PC-9 (cell line): Measurements from ENCODE around the gene ZNF654. TPM values are rescaled to one million over a fixed set of nuclear protein-coding genes. Genes with fewer than 3 reads are reported as not detected.
A peak's percentile ranks its signal among the peaks of the same experiment; 100 is the strongest.
"Not testable (repeated sequence)": the region's sequence is repeated elsewhere in the genome, so short reads cannot be mapped to it uniquely, and the experiment has no call there.

Source experiments
- Bru-seq: library from RNA; stranded (reverse); fragments of 400-500 nt; gene quantifications from one replicate; lab custom pipeline; 2021; lab: Mats Ljungman, UMichigan
- BruChase-seq, 2 experiments: library from RNA; stranded (reverse); fragments of 400-500 nt; gene quantifications; one replicate each; lab custom pipeline; 2021; lab: Mats Ljungman, UMichigan
- BruUV-seq: library from RNA; stranded (reverse); fragments of 400-500 nt; replicated peaks from 2 replicates; lab custom pipeline; 2021; lab: Mats Ljungman, UMichigan
- CTCF ChIA-PET: fragments of 300-600 bp; sonication (Branson Sonifier 250); formaldehyde crosslinking; loops from one replicate; lab custom pipeline; 2022; ENCODE audit warnings: antibody characterized with exemption; lab: Charles Lee
- POLR2A ChIA-PET: fragments of 300-600 bp; sonication (Branson Sonifier 250); formaldehyde crosslinking; loops from one replicate; lab custom pipeline; 2022; ENCODE audit warnings: antibody characterized with exemption; ENCODE audit not compliant: unreplicated experiment; lab: Charles Lee
- DNase-seq, 2 experiments: peaks; one replicate each; pipeline versions ENCODE4 v3.0.0 to v3.0.0-alpha.2; 2015 to 2022; ENCODE audit warnings: mixed read lengths in 1 of 2
- H2AFZ ChIP-seq: fragments of 200-600 bp; sonication (generic); 2 replicates; pipeline ENCODE4 v1.8.1; 2017; ENCODE audit warnings: antibody characterized with exemption
- H3F3A ChIP-seq: fragments of 200-600 bp; sonication (generic); 2 replicates; pipeline ENCODE4 v1.8.1; 2017; ENCODE audit warnings: antibody characterized with exemption, mild to moderate bottlenecking, low read depth; ENCODE audit not compliant: insufficient read depth
- H3K27ac ChIP-seq: fragments of 200-600 bp; sonication (generic); 2 replicates; pipeline ENCODE4 v1.6.1; 2016; ENCODE audit warnings: mixed run types
- H3K27me3 ChIP-seq: fragments of 200-600 bp; sonication (generic); 2 replicates; pipeline ENCODE4 v1.6.1; 2016; ENCODE audit warnings: low read depth, mixed run types; ENCODE audit not compliant: insufficient read depth
- H3K36me3 ChIP-seq: fragments of 200-600 bp; sonication (generic); 2 replicates; pipeline ENCODE4 v1.6.1; 2016; ENCODE audit warnings: low read depth, mixed run types
- H3K4me1 ChIP-seq: fragments of 200-600 bp; sonication (generic); replicated peaks from 2 replicates; pipeline ENCODE4 v1.6.1; 2016; ENCODE audit warnings: mixed run types; ENCODE audit not compliant: insufficient read depth
- H3K4me2 ChIP-seq: fragments of 200-600 bp; sonication (generic); 2 replicates; pipeline ENCODE4 v1.6.1; 2017; ENCODE audit warnings: mixed run types
- H3K4me3 ChIP-seq: fragments of 200-600 bp; sonication (generic); 2 replicates; pipeline ENCODE4 v1.6.1; 2016; ENCODE audit warnings: mixed run types
- H3K79me2 ChIP-seq: fragments of 200-600 bp; sonication (generic); 2 replicates; pipeline ENCODE4 v1.6.1; 2017; ENCODE audit warnings: low read depth, mixed run types
- H3K9me2 ChIP-seq: fragments of 200-600 bp; sonication (generic); 2 replicates; pipeline ENCODE4 v1.8.1; 2017; ENCODE audit warnings: mild to moderate bottlenecking; ENCODE audit not compliant: insufficient read depth
- H3K9me3 ChIP-seq: fragments of 200-600 bp; sonication (generic); 2 replicates; pipeline ENCODE4 v1.8.1; 2016; ENCODE audit warnings: low read depth; ENCODE audit not compliant: insufficient read depth
- H4K20me1 ChIP-seq: fragments of 200-600 bp; sonication (generic); 2 replicates; pipeline ENCODE4 v1.8.1; 2017; ENCODE audit not compliant: insufficient read depth
- CTCF ChIP-seq: fragments of 200-600 bp; sonication (generic); conservative IDR thresholded peaks from 2 replicates; pipeline ENCODE4 v1.6.1; 2017; ENCODE audit warnings: mixed run types, antibody characterized with exemption, mild to moderate bottlenecking, moderate library complexity
- EZH2 ChIP-seq: fragments of 200-600 bp; sonication (generic); IDR thresholded peaks from 2 replicates; pipeline ENCODE4 v1.8.0; 2017; ENCODE audit warnings: antibody characterized with exemption, low read depth
- intact Hi-C: fragments of 100-400 bp; cut with micrococcal nuclease; formaldehyde crosslinking; loops from one replicate; pipeline ENCODE4 v1.10.0; 2022; ENCODE audit not compliant: unreplicated experiment
- long read RNA-seq: library from polyadenylated mRNA; stranded (forward); transcript quantifications from one replicate; pipeline ENCODE4 v2.0.0, GENCODE V29; 2022
- total RNA-seq: library from RNA; stranded (reverse); gene quantifications from 2 replicates; pipeline ENCODE4 v1.2.3, GENCODE V29; 2021

The ZNF654 gene
- total RNA-seq (7.2 and 9.6 TPM in 2 replicates), Bru-seq, nascent RNA (percentile 80 among the genes with signal in this experiment), BruChase-seq, experiment 1, labeled RNA remaining after a 2-hour chase (percentile 73 among the genes with signal in this experiment), BruChase-seq, experiment 2, labeled RNA remaining after a 6-hour chase (percentile 53 among the genes with signal in this experiment)
- long read RNA-seq, full-length matches to known transcripts, result 7 of 23 reads
- long read RNA-seq, partial matches to known transcripts, result 0 of 23 reads
- long read RNA-seq, other reads (novel, unspliced or antisense), result 16 of 23 reads

GRCh38 chr3:88058581-88059379 is at the start of gene ZNF654, which contains the start of gene CGGBP1:
Gene ZNF654, plus strand, starts transcription at chr3:88059255. Its CDS starts 65 bp downstream, at chr3:88059320.
Gene CGGBP1, minus strand, starts transcription at chr3:88059005. Its CDS starts 3,029 bp downstream, at chr3:88055976.
- no peaks in the 10 kb centered on the region for H3K9me2 ChIP-seq
- DNase-seq, result peak; percentile 96 to 98
- H4K20me1 ChIP-seq, result peaks cover 13% of the 10 kb centered on the region; the same call in 1 of the 2 replicates
- H3K27me3 ChIP-seq, result no peaks in the 10 kb centered on the region
- no TSS peak for BruUV-seq
- H2AFZ ChIP-seq, result peak within 1 kb of the TSS; percentile 89
- H3K9me3 ChIP-seq, result no peaks in the 10 kb centered on the region
- no peaks in the 10 kb centered on the region for H3F3A ChIP-seq
- H3K4me3 ChIP-seq, result peak within 1 kb of the TSS; percentile 89
- intact Hi-C loops, result loop anchor here (2.0 to 5.0 kb wide), 2 partner anchors 54 to 90 kb away; partner anchors contain the start of gene C3orf38
- peaks cover 30% of the 10 kb centered on the region for H3K4me1 ChIP-seq
- TF ChIP-seq CTCF, result no peak
- no peak for TF ChIP-seq EZH2
- H3K4me2 ChIP-seq, result peak within 1 kb of the TSS; percentile 97
- H3K27ac ChIP-seq, result peak within 1 kb of the TSS; percentile 60
- ChIA-PET CTCF (no interaction called here), POLR2A (interaction anchor here (0.5 to 0.7 kb wide), 4 partner anchors 11 to 1151 kb away, joined by 3 to 7 read pairs (median 3); no protein-coding TSS in a partner anchor)
- H3K36me3 ChIP-seq, result peaks cover 13% of the 10 kb centered on the region
- H3K79me2 ChIP-seq, result peaks cover 67% of the 10 kb centered on the region

- POLR2A ChIA-PET, result no interaction called here
- CTCF ChIA-PET, result interaction anchor here (0.6 to 0.7 kb wide), 2 partner anchors 9 to 1235 kb away, joined by 3 to 9 read pairs; no protein-coding TSS in a partner anchor
- H3K9me3 ChIP-seq, result no peaks in the 10 kb centered on the region
- no peaks in the 10 kb centered on the region; the same call in 1 of the 2 replicates for H4K20me1 ChIP-seq
- H3K9me2 ChIP-seq, result peaks cover 4% of the 10 kb centered on the region
- no peak for DNase-seq
- BruUV-seq, result no TSS peak
- H2AFZ ChIP-seq, result no peak overlapping the region
- H3F3A ChIP-seq, result no peaks in the 10 kb centered on the region
- TF ChIP-seq CTCF (no peak), EZH2 (no peak)
- intact Hi-C loops, result no loop called here
- H3K4me1 ChIP-seq, result 0 out of 2 replicates have a peak, but pooled peaks cover 4% of the 10 kb centered on the region
- no peak overlapping the region for H3K4me2 ChIP-seq
- H3K27ac ChIP-seq, result no peak overlapping the region
- no peaks in the 10 kb centered on the region for H3K27me3 ChIP-seq
- H3K79me2 ChIP-seq, result no peaks in the 10 kb centered on the region
- H3K36me3 ChIP-seq, result no peaks in the 10 kb centered on the region
- H3K4me3 ChIP-seq, result no peak overlapping the region
Observed at GRCh38 chr3:88010810-88011209, 48.2 kb upstream of the ZNF654 start.

- Histone ChIP-seq H3K27me3 (no peaks in the 10 kb centered on the region), H3F3A (no peaks in the 10 kb centered on the region), H4K20me1 (no peaks in the 10 kb centered on the region), H3K4me3 (no peak overlapping the region), H3K36me3 (no peaks in the 10 kb centered on the region), H3K4me2 (no peak overlapping the region), H3K9me3 (no peaks in the 10 kb centered on the region), H3K27ac (no peak overlapping the region), H3K79me2 (no peaks in the 10 kb centered on the region), H2AFZ (no peak overlapping the region), H3K9me2 (peaks cover 4% of the 10 kb centered on the region), H3K4me1 (0 out of 2 replicates have a peak, but pooled peaks cover 4% of the 10 kb centered on the region)
- DNase-seq, result no peak
- CTCF ChIA-PET, result no interaction called here
- POLR2A ChIA-PET, result no interaction called here
- TF ChIP-seq CTCF (no peak), EZH2 (no peak)
- intact Hi-C loops, result no loop called here
- no TSS peak for BruUV-seq
Observed at GRCh38 chr3:88013592-88013991, 45.5 kb upstream of the ZNF654 start.

- H3K4me3 ChIP-seq, CTCF ChIA-PET, H3K27ac ChIP-seq, H3K4me2 ChIP-seq, H3K9me2 ChIP-seq, H3K36me3 ChIP-seq, DNase-seq, BruUV-seq, H2AFZ ChIP-seq, H3K79me2 ChIP-seq, H3K4me1 ChIP-seq, H3F3A ChIP-seq, H3K9me3 ChIP-seq, H3K27me3 ChIP-seq, POLR2A ChIA-PET, H4K20me1 ChIP-seq, intact Hi-C loops: not testable (repeated sequence)
Observed at GRCh38 chr3:88015656-88016055, 43.4 kb upstream of the ZNF654 start.
